A172 (cell line): ENCODE measurements around the gene SARS2. TPM values are rescaled to one million over a fixed set of nuclear protein-coding genes. Genes with fewer than 3 reads are reported as not detected.
"Not testable (repeated sequence)": the region's sequence is repeated elsewhere in the genome, so short reads cannot be mapped to it uniquely, and the experiment has no call there.

Source experiments
- DNase-seq: peaks from one replicate; pipeline ENCODE4 v3.0.0-alpha.2; 2015; ENCODE audit warnings: low spot score
- total RNA-seq: library from RNA; depleted of rRNA; stranded (reverse); fragments of >200 nt; shearing (Covaris generic); gene quantifications from 2 replicates; pipeline ENCODE4 v1.2.3, GENCODE V29; 2014; rRNA removed

Gene SARS2, protein sequence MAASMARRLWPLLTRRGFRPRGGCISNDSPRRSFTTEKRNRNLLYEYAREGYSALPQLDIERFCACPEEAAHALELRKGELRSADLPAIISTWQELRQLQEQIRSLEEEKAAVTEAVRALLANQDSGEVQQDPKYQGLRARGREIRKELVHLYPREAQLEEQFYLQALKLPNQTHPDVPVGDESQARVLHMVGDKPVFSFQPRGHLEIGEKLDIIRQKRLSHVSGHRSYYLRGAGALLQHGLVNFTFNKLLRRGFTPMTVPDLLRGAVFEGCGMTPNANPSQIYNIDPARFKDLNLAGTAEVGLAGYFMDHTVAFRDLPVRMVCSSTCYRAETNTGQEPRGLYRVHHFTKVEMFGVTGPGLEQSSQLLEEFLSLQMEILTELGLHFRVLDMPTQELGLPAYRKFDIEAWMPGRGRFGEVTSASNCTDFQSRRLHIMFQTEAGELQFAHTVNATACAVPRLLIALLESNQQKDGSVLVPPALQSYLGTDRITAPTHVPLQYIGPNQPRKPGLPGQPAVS
- 19.8 and 29.6 TPM in 2 replicates for total RNA-seq

DNA sequence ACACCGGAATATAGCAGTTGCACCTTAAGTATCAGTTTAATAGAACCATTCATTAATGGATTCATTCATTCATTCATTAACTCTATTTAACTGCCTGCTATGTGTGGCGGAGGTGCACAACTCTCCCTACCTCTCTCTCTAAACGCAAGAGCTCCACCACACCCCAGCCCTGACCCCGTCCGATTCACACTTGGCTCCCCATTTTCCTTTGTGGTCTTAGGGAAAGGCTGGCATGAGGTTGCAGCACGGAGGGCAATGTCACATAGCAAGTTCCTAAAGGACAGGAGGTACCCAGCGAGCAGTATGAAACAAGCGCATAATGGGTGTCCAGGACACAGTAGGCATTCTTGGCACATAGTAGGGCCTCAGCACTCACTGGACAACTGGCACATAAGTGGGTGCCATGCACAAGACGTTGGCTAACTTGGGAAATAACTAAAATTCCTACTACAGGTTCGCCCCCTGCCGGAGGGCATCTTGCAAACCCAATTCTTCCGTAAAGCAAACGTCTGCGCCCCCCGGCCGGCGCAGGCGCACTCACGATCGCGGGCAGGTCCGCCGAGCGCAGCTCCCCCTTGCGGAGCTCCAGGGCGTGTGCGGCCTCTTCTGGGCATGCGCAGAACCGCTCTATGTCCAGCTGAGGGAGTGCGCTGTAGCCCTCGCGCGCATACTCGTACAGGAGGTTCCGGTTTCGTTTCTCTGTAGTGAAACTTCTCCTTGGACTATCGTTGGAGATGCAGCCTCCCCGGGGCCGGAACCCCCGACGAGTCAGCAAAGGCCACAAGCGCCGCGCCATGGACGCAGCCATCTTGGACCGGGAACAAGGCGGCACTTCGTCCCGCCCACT, at the start of gene SARS2:
TSS of gene SARS2 (minus strand) at position 835 of the 847 bp plus-strand sequence. CDS start at position 808, 27 bp downstream.
- peak; percentile 93 for DNase-seq

DNA sequence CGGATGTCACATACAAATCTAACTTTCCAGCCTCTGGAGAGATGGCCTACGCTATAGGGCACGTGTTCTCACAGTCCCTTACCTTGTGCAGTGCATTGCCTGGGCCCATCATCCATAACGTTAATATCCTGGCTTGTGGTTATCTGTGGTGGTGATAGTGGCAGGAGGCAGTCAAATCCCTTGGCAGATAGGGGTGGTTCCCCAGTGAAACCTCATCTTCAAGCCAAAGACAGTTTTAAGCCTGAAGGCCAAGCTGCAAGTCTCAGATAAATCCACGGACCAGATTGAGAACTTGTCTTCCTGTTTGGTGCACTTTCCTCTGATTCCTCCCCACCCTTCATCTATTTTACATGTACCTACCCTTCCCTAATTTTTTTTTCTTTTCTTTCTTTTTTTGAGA, 49.2 kb upstream of the SARS2 start:
- no peak for DNase-seq

DNA sequence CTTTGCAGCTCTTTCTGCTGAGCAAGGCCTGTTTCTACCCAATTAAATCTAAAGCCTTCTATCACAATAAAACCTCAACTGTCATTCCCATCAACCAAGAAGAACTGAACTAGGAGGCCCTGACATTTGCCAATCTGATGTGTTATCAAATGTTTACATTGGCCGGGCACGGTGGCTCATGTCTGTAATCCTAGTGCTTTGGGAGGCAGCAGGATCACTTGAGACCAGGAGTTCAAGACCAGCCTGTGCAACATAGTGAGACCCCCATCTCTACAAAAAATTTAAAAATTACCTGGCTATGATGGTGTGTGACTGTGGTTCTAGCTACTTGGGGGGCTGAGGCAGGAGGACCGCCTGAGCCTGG, 47.7 kb upstream of the SARS2 start:
- DNase-seq, result no peak

DNA sequence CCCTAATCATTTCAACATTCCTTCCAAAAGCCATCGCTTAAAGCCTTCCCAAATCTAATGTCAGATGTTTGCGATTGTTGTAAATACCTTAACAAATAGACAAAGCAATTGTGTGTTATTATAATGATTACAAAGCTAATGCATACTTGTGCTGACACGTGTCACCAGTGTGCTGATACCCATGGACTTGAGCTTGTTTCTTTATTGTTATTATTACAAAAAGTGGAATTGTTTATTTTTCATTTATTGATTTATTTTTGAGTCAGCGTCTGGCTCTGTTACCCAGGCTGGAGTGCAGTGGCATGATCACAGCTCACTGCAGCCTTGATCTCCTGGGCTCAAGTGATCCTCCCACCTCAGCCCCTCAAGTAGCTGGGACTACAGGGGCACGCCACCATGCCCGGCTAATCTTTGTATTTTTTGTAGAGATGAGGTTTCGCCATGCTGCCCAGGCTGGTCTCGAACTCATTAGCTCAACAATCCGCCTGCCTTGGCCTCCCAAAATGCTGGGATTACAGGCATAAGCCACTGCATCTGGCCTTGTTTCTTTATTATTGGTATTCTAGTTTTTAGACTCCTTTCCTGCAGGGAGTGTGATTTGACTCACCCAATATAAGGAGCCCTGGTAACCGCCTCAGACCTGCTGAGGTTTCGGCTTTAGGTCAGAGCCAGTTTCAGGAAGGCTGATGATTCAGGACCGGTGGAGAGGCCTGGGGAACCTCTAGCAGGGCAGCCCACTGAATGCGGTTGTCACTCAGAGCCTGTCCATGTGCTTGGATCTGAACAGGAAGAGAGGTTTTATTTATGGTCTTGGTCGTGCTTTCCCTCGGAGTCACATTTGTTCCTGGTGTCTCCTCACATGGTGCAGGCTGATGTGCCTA, 47.1 kb upstream of the SARS2 start:
- peak; percentile 28 for DNase-seq

DNA sequence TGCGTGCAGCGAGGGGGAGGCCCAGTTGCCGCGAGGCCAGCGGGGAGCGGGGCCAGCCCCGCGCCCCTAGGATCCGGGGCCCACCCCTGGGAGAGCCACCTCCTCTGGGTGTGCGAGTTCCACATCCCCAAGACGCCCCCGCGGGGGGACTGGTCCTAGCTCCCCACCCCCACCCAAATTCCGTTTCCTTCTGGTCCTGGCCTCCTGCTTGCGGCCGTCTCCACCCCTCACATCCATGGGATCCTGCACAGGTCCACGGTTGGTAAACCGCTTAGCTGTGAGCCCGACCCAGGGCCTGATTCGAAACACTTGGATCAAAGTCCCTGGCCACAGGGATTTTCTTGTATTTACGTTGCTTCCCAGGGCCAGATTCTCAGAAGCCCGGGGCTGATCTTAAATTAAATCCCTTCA, 45.3 kb upstream of the SARS2 start:
- peak; percentile 46 for DNase-seq

DNA sequence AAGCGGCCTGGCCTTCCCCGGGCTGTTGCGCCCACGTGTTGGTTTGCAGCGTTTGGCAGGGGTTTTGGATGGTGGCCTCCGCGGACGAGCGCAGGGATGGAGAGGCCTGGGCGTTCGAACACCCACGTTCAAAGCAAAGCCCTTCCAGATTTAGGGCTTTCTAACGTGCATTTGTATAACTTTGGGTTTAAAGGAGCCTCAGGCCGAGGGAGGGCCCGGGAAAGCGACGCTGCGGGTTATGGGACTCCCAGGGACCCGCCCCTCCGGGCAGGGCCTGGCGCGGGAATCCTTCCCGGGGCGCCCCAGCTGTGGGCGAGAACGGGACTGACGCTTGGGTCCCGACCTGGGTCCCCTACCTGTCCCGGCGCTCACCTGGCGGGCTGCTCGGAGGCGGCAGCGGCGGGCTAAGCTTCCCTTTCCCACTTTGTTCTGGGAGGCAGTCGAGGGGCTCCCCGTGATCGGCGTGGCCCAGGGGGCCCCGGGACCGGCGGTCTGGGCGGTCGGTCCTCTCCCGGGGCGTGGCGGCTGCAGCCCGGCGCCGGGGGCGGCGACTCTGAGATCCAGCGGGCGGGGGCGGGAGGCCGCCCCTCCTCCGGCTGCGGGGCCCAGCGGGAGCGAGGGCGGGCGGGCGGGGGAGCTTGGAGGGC, 44.8 kb upstream of the SARS2 start, which contains the start of gene FBXO17:
TSS of gene FBXO17 (minus strand) at position 529 of the 647 bp plus-strand sequence. CDS start 25,423 bp downstream, outside the sequence.
- peak; percentile 56 for DNase-seq

DNA sequence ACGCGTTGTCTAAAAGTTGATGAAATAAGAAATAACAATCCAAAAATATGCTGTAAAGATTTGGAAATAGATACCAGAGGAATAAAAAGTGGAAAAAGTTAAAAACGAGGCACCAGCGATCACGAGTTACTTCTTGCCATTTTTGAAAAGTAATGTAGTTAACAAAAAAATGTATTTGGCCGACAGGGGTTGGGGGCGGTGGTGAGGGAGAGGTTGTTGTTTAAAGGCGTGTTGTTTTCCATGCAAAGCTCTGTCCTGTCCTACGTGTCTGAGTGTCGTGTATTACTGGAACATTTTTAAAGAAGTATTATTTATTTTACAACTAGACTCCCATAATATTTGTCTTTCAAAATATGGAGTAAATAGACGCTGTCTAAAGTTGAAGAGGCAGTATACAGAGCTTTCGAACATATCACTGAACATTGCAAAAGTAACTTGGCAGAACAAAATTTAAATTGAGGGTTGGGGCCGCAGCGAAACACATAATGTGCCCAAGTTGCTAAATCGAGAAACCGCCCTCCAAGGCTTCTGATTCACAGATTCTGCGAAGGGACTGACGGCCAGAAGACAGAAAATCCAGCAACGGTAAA, 44.2 kb upstream of the SARS2 start:
- no peak for DNase-seq

DNA sequence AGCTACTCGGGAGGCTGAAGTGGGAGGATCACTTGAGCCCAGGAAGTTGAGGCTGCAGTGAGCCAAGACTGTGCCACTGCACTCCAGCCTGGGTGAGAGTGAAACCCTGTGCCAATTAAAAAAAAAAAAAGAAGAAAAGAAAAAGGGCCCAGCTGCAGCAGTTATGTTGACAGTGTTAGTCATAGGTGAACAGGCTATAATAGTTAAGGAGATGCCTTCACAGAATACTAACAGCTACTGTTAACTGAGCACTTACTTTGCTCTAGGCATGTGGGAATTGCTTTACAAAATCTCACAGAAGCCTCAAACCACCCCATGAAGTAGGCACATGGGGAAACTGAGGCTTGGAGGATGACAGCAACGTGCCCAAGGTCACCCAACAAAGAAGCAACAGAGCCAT, 41.1 kb upstream of the SARS2 start:
- no peak for DNase-seq

DNA sequence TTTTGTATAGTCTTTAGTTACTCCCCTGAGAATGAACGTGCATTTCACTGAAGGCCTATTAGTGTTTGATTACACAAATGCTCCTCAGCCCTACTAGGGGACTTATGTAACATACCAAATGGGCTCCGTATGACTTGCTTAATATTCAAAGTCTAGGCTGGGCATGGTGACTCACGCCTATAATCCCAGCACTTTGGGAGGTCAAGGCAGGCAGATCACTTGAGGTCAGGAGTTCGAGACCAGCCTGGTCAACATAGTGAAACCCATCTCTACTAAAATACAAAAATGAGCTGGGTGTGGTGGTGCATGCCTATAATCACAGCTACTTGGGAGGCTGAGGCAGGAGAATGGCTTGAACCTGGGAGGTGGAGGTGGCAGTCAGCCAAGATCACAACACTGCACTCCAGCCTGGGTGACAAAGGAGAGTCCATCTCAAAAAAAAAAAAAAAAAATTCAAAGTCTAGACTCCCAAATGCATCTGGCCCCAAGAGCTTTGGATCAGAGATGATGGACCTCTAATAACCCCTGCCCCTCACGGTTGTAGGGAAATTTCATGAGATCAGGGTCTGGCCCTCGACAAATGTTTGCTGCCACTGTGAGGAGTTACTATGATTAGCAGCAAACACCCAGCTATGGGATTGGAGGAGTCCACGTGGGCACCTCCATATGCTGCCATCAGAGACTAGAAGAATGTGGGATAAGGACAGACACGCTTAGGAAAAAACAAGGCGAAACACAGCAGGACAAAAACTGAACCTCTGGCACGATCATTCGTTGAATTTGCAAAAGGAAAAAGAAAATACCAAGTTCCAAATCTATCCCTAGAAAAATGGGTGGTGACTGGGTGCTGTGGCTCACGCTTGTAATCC, 40.3 kb upstream of the SARS2 start:
- no peak for DNase-seq

DNA sequence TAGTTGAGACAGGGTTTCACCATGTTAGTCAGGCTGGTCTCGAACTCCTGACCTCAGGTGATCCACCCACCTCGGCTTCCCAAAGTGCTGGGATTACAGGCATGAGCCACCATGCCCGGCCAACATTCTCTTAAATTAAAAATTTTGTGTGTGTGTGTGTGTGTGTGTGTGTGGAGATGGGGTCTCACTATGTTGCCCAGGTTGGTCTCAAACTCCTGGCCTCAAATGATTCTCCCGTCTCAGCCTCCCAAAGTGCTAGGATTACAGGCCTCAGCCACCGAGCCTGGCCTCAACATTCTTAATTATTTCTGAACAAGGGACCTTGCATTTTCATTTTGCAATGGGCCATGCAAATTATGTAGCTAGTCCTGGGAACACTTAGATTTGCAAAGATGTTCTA, 35.6 kb upstream of the SARS2 start:
- DNase-seq, result not testable (repeated sequence)

DNA sequence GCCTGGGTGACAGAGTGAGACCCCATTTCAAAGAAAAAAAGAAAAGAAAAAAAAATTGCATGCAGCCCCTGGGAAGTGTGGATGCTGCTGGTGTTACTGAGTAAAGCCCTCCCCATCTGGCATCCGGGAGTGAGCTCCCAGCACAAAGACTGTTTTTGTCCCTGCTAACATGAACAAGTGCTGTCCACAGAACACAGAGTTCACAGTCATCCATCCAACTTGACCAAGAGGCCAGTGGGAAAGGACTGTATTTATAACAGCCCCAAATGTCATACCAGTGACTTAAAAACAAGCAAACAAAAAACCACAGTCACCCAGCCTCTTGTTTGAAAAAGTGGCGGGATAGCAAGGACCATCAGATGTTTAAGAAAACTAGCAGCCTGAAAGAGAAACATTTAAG, 34.2 kb upstream of the SARS2 start:
- no peak for DNase-seq

DNA sequence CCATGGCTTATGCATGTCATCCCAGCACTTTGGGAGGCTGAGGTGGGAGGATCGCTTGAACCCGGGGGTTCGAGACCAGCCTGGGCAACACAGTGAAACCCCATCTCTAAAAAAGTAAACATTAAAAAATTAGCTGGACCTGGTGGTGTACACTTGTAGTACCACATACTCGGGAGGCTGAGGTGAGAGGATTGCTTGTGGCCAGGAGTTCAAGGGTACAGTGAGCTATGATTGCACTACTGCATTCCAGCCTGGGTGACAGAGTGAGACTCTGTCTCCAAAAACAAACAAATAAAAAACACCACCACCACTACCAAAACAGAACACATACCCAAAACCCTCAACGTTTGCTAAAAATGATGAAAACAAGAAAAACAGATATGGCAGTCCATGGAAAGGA, 29.1 kb upstream of the SARS2 start:
- DNase-seq, result no peak

DNA sequence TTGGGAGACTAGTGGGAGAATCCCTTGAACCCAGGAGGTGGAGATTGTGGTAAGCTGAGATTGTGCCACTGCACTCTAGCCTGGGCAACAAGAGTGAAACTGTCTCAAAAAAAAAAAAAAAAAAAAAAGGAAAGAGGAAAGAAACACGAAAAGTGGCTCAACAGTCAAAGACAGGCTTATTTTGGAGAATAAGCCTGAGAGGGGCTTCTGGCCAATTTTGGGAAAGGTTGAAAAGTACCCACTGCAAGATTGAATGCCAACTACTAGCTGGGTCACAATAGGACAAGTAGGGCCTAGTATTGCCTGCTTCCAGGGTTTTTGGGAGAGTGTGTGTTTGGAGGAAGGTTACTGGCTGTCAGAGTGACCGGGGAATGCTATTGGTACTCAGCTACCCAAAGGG, 27.7 kb upstream of the SARS2 start:
- no peak for DNase-seq

DNA sequence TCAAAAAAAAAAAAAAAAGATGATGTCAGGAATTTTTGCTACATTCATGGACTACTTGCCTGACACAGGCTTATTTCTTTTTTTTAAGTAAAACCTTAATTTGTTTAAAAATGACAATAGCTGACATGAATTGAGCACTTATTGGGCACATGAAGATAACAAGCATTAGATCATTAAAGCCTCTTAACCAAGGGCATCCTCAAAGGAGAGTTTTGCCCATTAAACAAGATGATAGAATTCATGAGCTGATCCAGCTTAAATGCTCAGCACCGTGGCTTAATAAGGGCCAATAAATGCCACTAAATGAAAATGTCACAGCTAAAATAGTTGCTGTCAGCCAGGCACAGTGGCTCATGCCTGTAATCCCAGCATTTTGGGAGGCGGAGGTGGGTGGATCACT, 25.7 kb upstream of the SARS2 start:
- no peak for DNase-seq

DNA sequence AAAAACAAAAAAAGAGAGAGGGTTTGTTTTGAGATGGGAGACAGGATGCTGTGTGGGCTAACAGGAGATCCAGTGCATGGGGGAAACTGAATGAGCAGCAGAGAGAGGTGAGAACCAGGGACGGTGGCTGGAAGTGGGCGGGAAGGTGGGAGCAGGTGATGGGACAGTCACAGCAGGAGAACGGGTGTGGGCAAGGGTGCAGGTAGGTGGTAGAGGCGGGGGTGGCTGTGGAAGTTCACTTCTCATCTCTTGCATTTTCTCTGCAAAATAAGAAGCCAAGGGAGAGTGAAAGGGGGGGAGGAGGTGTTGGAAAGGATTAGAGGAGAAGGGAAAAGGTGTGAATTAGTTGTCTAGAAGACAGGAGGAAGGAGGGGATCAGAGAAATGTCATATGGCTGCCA, 23.1 kb upstream of the SARS2 start:
- no peak for DNase-seq

DNA sequence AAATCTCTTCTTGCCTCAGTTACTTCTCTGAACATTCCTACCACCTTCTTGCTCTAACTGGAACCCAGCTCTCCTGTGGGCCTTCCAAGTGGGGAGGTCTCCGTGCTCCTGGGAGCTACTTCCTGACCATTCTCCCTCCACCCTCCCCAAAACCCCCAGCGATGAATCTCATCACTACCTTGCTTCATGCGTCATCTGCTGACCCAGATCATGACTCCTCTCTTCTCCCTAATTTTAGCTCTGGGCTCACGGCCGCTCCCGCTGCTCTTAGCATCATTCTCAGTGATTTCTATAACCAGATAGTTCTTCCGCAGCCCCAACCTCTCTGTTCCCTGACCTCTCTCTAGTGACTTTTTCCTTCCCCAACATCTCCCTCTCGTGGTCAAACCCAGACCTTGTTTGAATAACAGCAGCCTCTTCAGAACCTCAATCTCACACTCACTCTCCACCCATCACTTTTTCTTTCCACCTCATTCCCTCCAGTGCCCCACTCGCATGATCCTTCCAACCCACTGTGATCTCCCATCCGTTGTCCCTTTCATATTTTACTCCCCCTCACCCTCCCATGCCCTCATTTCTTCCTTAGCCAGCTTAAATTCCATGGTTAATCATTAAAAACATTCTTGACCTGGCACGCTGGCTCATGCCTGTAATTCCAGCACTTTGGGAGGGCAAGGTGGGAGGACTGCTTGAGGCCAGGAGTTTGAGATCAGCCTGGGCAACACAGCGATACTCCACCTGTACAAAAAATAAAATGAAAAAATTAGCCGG, 22.0 kb upstream of the SARS2 start:
- DNase-seq, result no peak

DNA sequence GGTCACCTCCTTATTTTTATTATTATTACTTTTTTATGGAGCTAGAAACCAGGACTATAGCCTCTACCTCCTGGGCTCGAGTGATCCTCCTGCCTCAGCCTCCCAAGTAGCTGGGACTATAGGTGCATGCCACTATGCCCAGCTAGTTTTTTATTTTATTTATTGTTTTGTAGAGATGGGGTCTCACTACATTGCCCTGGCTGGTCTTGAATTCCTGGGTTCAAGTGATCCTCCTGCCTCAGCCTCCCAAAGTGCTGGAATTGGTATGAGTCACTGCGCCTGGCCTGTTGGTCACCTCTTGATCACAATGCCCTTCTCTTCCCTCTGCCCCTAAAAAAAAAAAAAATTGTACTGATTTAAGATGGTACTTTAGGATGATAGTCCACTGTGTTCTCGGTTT, 20.6 kb upstream of the SARS2 start:
- no peak for DNase-seq

DNA sequence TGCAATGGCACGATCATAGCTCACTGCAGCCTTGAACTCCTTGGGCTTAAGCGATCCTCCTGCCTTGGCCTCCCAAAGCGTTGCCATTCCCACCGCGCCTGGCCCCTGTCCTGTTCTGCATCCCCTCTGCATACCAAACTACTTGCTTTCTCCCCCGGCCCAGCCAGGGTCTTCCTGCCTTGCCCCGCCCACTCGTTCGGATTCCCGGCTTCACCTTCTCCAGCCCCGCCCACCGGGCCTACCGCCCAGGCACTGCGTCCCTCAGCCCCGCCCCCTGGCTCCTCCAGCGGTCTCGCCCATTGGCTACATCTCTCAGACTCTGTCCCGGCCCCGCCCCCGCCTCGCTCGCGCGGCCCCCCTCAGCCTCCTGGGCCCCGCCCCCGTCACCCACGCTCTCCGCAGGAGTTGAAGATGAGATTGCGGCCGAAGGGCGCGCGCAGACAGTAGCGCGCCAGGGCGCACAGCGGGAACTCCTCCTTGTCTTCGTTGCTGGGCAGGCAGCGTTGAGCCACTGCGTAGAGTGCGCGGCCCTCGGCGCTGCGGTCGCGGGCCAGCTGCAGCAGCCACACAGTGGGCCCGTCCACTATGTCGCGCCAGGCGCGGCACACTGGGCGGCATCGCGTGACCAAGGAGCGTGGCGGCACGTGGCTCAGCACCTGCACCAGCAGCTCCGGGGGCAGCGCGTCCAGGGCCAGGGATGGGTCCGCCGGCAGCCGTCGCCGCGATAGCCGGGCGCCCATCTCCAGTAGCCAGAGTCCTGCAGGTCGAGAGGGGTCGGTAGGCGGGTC, 19.2 kb upstream of the SARS2 start:
- no peak for DNase-seq
